PC-9 (cell line): ENCODE data around the gene GPR26. TPM values are rescaled to one million over a fixed set of nuclear protein-coding genes. Genes with fewer than 3 reads are reported as not detected.

Experiments
- BruUV-seq: library from RNA; stranded (reverse); fragments of 400-500 nt; replicated peaks from 2 replicates; lab custom pipeline; 2021; lab: Mats Ljungman, UMichigan
- CTCF ChIA-PET: fragments of 300-600 bp; sonication (Branson Sonifier 250); formaldehyde crosslinking; loops from one replicate; lab custom pipeline; 2022; ENCODE audit warnings: antibody characterized with exemption; lab: Charles Lee
- POLR2A ChIA-PET: fragments of 300-600 bp; sonication (Branson Sonifier 250); formaldehyde crosslinking; loops from one replicate; lab custom pipeline; 2022; ENCODE audit warnings: antibody characterized with exemption; ENCODE audit not compliant: unreplicated experiment; lab: Charles Lee
- DNase-seq, 2 experiments: peaks; one replicate each; pipeline versions ENCODE4 v3.0.0 to v3.0.0-alpha.2; 2015 to 2022; ENCODE audit warnings: mixed read lengths in 1 of 2
- H2AFZ ChIP-seq: fragments of 200-600 bp; sonication (generic); 2 replicates; pipeline ENCODE4 v1.8.1; 2017; ENCODE audit warnings: antibody characterized with exemption
- H3F3A ChIP-seq: fragments of 200-600 bp; sonication (generic); 2 replicates; pipeline ENCODE4 v1.8.1; 2017; ENCODE audit warnings: antibody characterized with exemption, mild to moderate bottlenecking, low read depth; ENCODE audit not compliant: insufficient read depth
- H3K27ac ChIP-seq: fragments of 200-600 bp; sonication (generic); 2 replicates; pipeline ENCODE4 v1.6.1; 2016; ENCODE audit warnings: mixed run types
- H3K27me3 ChIP-seq: fragments of 200-600 bp; sonication (generic); 2 replicates; pipeline ENCODE4 v1.6.1; 2016; ENCODE audit warnings: low read depth, mixed run types; ENCODE audit not compliant: insufficient read depth
- H3K36me3 ChIP-seq: fragments of 200-600 bp; sonication (generic); 2 replicates; pipeline ENCODE4 v1.6.1; 2016; ENCODE audit warnings: low read depth, mixed run types
- H3K4me1 ChIP-seq: fragments of 200-600 bp; sonication (generic); replicated peaks from 2 replicates; pipeline ENCODE4 v1.6.1; 2016; ENCODE audit warnings: mixed run types; ENCODE audit not compliant: insufficient read depth
- H3K4me2 ChIP-seq: fragments of 200-600 bp; sonication (generic); 2 replicates; pipeline ENCODE4 v1.6.1; 2017; ENCODE audit warnings: mixed run types
- H3K4me3 ChIP-seq: fragments of 200-600 bp; sonication (generic); 2 replicates; pipeline ENCODE4 v1.6.1; 2016; ENCODE audit warnings: mixed run types
- H3K79me2 ChIP-seq: fragments of 200-600 bp; sonication (generic); 2 replicates; pipeline ENCODE4 v1.6.1; 2017; ENCODE audit warnings: low read depth, mixed run types
- H3K9me2 ChIP-seq: fragments of 200-600 bp; sonication (generic); 2 replicates; pipeline ENCODE4 v1.8.1; 2017; ENCODE audit warnings: mild to moderate bottlenecking; ENCODE audit not compliant: insufficient read depth
- H3K9me3 ChIP-seq: fragments of 200-600 bp; sonication (generic); 2 replicates; pipeline ENCODE4 v1.8.1; 2016; ENCODE audit warnings: low read depth; ENCODE audit not compliant: insufficient read depth
- H4K20me1 ChIP-seq: fragments of 200-600 bp; sonication (generic); 2 replicates; pipeline ENCODE4 v1.8.1; 2017; ENCODE audit not compliant: insufficient read depth
- EZH2 ChIP-seq: fragments of 200-600 bp; sonication (generic); IDR thresholded peaks from 2 replicates; pipeline ENCODE4 v1.8.0; 2017; ENCODE audit warnings: antibody characterized with exemption, low read depth
- intact Hi-C: fragments of 100-400 bp; cut with micrococcal nuclease; formaldehyde crosslinking; loops from one replicate; pipeline ENCODE4 v1.10.0; 2022; ENCODE audit not compliant: unreplicated experiment
- total RNA-seq: library from RNA; stranded (reverse); gene quantifications from 2 replicates; pipeline ENCODE4 v1.2.3, GENCODE V29; 2021
- TF ChIP-seq, protein P1 (sequence below): fragments of 200-600 bp; sonication (generic); conservative IDR thresholded peaks from 2 replicates; pipeline ENCODE4 v1.6.1; 2017; ENCODE audit warnings: mixed run types, antibody characterized with exemption, mild to moderate bottlenecking, moderate library complexity

Gene GPR26
- total RNA-seq, 1 experiment from 2014 or later, result not detected

DNA sequence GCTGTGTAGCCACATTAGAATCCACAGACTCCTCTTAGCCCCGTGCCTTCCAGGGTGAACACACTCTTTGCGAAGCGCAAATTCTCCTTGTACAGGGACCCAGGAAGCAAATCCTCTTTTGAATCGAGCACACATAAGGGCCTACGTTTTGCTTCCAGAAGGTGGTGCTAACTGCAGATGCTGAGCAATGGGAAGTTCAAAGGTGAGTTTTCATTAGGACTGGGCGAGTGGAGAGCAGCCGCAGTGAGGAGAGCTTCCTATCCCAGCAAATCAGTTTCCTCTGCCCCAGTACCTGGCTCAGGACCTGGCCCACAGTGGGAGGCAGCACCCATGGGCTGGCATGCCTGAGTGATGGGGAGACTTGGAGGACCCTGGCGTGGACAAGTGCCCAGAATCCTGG lies 23.5 kb upstream of the GPR26 start:
- Histone ChIP-seq H4K20me1 (no peaks in the 10 kb centered on the region), H3K4me1 (no peaks in the 10 kb centered on the region), H3K4me2 (no peak overlapping the region), H3K4me3 (no peak overlapping the region), H3K79me2 (no peaks in the 10 kb centered on the region), H3K27ac (no peak overlapping the region), H3F3A (no peaks in the 10 kb centered on the region), H3K9me3 (no peaks in the 10 kb centered on the region), H3K9me2 (no peaks in the 10 kb centered on the region), H3K27me3 (peaks cover 11% of the 10 kb centered on the region; the same call in 1 of the 2 replicates), H3K36me3 (no peaks in the 10 kb centered on the region), H2AFZ (no peak overlapping the region)
- ChIA-PET POLR2A (no interaction called here), CTCF (no interaction called here)
- no TSS peak for BruUV-seq
- TF ChIP-seq EZH2, result no peak
- TF ChIP-seq, protein P1, sequence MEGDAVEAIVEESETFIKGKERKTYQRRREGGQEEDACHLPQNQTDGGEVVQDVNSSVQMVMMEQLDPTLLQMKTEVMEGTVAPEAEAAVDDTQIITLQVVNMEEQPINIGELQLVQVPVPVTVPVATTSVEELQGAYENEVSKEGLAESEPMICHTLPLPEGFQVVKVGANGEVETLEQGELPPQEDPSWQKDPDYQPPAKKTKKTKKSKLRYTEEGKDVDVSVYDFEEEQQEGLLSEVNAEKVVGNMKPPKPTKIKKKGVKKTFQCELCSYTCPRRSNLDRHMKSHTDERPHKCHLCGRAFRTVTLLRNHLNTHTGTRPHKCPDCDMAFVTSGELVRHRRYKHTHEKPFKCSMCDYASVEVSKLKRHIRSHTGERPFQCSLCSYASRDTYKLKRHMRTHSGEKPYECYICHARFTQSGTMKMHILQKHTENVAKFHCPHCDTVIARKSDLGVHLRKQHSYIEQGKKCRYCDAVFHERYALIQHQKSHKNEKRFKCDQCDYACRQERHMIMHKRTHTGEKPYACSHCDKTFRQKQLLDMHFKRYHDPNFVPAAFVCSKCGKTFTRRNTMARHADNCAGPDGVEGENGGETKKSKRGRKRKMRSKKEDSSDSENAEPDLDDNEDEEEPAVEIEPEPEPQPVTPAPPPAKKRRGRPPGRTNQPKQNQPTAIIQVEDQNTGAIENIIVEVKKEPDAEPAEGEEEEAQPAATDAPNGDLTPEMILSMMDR, result no peak
- no peak for DNase-seq
- intact Hi-C loops, result no loop called here

DNA sequence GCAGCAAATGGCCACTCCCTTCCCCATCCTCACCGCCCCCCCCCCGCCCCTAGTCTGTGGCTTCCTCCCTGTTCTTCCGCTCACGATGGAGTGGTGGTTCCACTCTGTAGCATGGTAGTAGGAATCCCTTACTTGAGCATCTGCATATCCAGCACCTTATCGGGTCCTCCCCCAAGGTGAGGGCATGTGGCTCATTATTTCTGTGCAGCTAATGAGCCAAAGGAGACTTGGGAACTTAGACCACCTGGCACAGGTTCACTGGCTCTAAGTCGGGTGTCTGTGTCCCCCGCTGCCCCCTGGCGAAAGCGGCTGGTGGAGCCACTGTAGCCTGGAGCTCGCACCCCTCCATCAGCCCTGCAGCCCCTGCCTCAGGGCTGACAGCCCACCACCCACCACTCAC lies 22.8 kb upstream of the GPR26 start:
- no peaks in the 10 kb centered on the region for H3K79me2 ChIP-seq
- H3K9me2 ChIP-seq, result no peaks in the 10 kb centered on the region
- H2AFZ ChIP-seq, result no peak overlapping the region
- no peak overlapping the region for H3K27ac ChIP-seq
- no TSS peak for BruUV-seq
- CTCF ChIA-PET, result no interaction called here
- H3K27me3 ChIP-seq, result peaks cover 11% of the 10 kb centered on the region; the same call in 1 of the 2 replicates
- no peaks in the 10 kb centered on the region for H4K20me1 ChIP-seq
- H3K9me3 ChIP-seq, result no peaks in the 10 kb centered on the region
- H3K4me3 ChIP-seq, result no peak overlapping the region
- TF ChIP-seq, protein P1, result no peak
- no peak for TF ChIP-seq EZH2
- H3F3A ChIP-seq, result no peaks in the 10 kb centered on the region
- POLR2A ChIA-PET, result no interaction called here
- no peak overlapping the region for H3K4me2 ChIP-seq
- H3K36me3 ChIP-seq, result no peaks in the 10 kb centered on the region
- DNase-seq, result no peak
- intact Hi-C loops, result no loop called here
- no peaks in the 10 kb centered on the region for H3K4me1 ChIP-seq

DNA sequence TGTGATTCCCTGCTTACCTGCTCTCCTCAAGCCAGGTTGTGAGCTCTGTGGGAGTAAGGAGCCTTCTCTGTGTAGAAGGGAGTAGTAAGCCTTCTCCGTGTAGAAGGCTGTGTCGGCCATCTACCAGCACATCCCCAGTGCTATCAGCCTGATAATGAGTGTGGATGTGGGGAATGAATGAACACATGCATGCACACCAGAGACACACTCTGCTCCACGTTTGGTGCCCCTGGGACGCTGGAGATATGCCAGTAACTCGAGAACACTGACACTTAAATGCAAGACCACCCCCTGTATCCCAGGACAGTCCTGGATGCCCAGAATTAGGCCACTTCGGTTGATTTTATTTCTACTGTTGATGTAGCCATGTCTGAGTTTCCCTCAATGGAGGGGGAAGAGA lies 21.1 kb upstream of the GPR26 start:
- Histone ChIP-seq H3K79me2 (no peaks in the 10 kb centered on the region), H3K9me3 (no peaks in the 10 kb centered on the region), H3K4me3 (no peak overlapping the region), H3K36me3 (no peaks in the 10 kb centered on the region), H4K20me1 (no peaks in the 10 kb centered on the region), H2AFZ (no peak overlapping the region), H3K4me1 (no peaks in the 10 kb centered on the region), H3K27ac (no peak overlapping the region), H3F3A (no peaks in the 10 kb centered on the region), H3K9me2 (no peaks in the 10 kb centered on the region), H3K4me2 (no peak overlapping the region), H3K27me3 (peaks cover 11% of the 10 kb centered on the region; the same call in 1 of the 2 replicates)
- no peak for TF ChIP-seq EZH2
- TF ChIP-seq, protein P1, result no peak
- DNase-seq, result no peak
- ChIA-PET POLR2A (no interaction called here), CTCF (no interaction called here)
- intact Hi-C loops, result no loop called here
- BruUV-seq, result no TSS peak
